HG03135 (cell line): ENCODE results near the gene NSMCE1.

Experiments
- ATAC-seq: cut with Tn5 transposase; IDR thresholded peaks from one replicate; pipeline ENCODE4 v1.9.1; 2021; ENCODE audit warnings: mild to moderate bottlenecking, moderate library complexity; ENCODE audit not compliant: unreplicated experiment

NSMCE1 gene

GRCh38 chr16:27232901-27233625 is 35.5 kb downstream of the NSMCE1 start:
- ATAC-seq, result no peak

DNA sequence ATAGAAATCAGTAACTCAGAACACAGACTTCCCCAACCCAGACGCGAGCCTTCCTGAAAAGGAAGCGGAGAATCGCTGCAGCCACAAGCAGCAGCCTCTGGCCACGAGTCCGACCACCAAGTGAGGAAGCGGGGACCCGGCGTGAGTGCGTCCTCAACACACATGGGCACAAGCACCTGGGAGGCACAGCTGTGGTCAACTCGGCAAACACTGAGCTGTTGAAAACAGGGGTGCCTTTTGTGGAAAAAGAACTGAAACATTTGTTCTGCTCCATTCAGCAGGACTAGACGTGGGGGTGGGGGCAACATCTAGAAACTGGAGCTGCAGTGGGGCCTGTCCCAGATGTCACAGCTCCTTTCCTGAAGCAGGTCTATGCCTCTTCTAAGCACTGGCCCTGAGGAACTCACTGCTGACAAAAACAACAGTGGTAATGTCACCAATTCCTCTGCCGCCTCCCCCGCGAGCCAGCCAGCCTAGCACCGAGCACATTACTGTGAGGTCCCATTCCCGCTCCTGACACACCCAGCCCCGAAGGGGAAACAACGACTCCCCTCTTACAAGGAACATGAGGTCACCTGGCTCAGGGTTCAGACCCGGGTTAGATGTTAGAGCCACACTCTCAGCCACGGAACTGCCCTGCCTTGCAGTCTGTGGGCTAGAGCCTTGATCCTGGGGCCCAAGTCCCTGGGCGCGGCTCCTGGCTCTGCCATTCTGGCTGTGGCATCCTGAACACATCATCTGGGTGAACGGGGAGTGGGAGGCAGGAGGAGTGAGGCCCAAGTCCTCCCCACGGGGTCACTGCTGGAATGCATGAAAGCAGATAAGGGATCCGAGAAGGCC is 36.3 kb downstream of the NSMCE1 start:
- ATAC-seq, result peak; percentile 38

GRCh38 chr16:27231692-27232060 is 36.9 kb downstream of the NSMCE1 start:
- ATAC-seq, result no peak

DNA sequence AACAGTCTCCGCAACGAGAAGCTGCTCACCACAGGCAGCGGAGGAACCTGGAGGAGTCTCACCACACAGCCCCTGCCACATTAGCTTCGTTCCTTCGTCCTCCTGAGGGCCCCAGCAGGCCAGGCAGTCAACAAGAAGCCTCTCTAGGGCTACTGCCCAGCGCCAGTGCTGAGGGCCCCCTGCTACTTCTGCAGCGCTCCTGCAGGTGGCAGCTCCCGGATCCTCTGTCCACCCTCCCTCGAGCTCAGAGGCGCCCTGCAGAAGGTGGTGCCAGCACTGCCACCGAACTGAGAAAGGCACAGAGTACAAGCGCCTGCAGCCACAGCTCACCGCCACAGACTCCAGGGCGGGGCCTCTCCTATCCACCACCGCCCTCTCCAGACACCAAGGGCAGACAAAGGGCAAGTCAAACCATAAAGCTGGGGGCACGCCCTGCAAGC is 38.0 kb downstream of the NSMCE1 start:
- no peak for ATAC-seq

- no peak for ATAC-seq
Measured at GRCh38 chr16:27229891-27230470, 38.6 kb downstream of the NSMCE1 start.

DNA sequence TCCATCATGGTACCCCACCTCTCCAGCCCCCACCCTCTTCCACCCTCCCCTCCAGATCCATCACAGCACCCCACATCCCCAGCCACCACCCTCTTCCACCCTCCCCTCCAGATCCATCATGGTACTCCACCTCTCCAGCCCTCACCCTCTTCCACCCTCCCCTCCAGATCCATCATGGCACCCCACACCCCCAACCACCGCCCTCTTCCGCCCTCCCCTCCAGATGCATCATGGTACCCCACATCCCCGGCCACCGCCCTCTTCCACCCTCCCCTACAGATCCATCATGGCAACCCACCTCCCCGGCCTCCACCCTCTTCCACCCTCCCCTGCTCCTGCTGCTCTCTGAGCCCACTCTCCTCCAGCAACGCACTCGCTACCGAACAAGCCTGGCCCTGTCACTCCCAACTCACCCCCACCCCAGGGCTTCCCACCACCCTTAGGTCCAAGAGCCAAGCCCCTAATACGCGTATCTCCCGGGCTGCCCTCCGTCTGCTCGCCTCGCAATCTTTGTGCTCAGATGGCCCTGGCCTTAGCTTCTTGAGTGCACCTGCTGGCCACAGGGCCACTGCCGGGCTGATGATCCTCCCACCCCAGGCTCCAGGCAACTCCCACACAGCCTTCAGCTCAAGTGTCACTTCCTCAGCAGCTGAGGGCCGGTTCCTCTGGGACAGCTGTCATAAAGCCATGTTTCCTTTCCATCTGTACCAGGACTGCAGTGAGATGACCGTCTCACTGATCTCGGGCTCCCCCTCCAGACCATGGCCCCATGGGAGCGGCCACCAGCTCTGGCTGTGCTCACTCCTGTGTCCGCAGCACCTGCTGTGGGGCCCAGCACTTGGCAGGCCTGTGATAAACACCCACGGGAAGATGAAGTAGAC is 39.7 kb downstream of the NSMCE1 start:
- no peak for ATAC-seq

DNA sequence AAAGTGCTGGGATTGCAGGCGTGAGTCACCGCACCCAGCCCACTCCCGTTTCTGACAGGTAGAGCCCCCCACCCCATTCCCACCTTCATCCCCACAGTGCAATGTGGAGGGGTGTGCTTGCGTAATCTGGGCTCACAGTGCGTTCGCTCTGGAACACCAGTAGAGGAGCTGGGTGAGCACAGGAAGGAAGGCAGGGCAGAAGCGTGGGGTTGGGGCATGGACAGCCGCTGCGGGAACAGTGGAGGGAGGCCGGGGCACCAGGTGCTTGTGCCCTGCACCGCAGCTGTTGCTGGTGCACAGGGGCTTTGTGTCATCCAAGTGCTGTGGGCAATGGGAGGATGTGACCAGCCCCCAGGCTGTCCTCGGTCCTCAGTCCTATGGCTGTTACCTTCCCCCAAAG is 40.5 kb downstream of the NSMCE1 start:
- ATAC-seq, result no peak

DNA sequence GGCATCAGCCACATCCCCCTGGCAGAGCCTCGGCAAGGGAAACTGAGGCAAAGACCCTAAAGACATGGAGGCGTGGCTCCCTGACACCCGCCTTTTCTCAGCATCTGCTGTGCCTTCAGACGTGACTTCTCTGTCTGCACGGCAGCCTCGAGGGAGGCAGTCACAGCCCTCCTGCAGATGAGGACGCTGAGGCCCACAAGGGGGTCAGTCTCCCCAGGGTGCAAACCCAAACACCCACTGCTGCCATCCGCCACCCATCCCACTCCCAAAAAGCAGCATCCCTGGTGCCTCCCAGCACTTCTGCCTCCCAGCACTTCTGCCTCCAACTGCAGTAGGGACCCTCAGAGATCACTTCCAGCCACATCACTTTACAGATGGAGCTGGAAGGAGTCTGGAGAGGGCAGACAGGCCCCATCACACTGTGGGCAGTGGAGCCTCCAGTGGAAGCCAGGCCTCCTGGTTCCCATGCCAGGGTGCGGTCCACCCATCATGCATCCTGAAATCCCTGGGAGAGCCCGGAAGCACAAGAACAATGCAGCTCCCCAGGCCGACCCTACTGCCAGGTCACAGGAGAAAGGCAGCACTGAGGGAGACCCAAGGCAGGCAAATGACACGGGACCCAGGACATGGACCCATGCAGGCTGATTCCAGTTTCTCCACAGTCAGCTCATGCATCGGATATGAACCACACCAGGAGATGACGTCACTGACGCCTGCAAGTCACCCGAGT is 41.4 kb downstream of the NSMCE1 start:
- ATAC-seq, result no peak

- no peak for ATAC-seq
Measured at GRCh38 chr16:27226476-27226875, 42.1 kb downstream of the NSMCE1 start.

GRCh38 chr16:27225536-27226360 is 42.8 kb downstream of the NSMCE1 start:
- ATAC-seq, result no peak

- ATAC-seq, result no peak
Measured at GRCh38 chr16:27224741-27225300, 43.8 kb downstream of the NSMCE1 start.

GRCh38 chr16:27224271-27224737 is 44.3 kb downstream of the NSMCE1 start:
- ATAC-seq, result no peak

DNA sequence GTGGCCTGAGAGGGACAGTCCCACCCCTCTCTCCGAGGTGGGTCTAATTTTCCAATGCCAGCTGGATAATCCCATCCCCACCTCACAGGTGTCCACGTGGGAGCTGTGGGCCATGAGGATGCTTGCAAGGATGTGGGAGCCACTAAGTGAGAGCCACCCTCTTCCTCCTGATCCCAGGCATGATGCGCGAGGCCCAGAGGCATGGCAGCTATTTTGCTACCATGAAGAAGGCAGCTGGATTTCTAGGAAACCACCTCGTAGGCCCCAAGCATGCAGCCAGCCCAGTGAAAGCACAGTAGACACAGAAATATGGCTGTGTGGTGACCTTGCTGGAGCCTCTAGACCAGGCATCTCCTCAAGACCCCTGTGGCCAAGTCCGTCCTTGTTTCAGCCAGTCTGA is 44.9 kb downstream of the NSMCE1 start:
- no peak for ATAC-seq

DNA sequence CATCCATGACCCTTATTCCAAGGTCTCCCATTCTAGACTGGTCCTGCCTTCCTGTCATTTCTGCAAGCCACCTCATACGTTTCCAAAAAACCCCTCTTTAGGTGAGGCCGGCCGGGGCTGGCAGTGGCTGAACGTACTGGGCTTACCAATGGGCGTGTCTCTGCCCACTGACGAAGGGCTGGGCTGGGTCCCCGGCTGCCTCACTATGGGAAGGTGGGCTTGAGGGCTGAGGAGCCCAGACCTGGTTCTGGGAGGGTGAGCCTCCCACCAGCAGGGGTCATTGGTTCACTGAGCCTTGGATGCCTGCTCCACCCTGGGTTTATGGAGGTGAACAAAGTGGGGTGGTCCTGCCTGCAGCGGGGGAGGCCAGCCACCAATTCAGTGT is 45.4 kb downstream of the NSMCE1 start:
- no peak for ATAC-seq

- no peak for ATAC-seq
Measured at GRCh38 chr16:27222249-27223225, 46.0 kb downstream of the NSMCE1 start.

GRCh38 chr16:27221576-27222248 is 46.9 kb downstream of the NSMCE1 start:
- no peak for ATAC-seq

GRCh38 chr16:27220991-27221390 is 47.6 kb downstream of the NSMCE1 start:
- no peak for ATAC-seq
